Urinary bladder (tissue), 4 donors: Measurements from ENCODE around the gene FBXO45. TPM values are rescaled to one million over a fixed set of nuclear protein-coding genes. Genes with fewer than 3 reads are reported as not detected.
A peak's percentile ranks its signal among the peaks of the same experiment; 100 is the strongest.
"Not testable (repeated sequence)": the region's sequence is repeated elsewhere in the genome, so short reads cannot be mapped to it uniquely, and the experiment has no call there.

Source experiments
- DNase-seq: peaks from one replicate; pipeline ENCODE4 v3.0.0-alpha.2; 2015; ENCODE audit errors: extremely low spot score
- H3K27ac ChIP-seq: one replicate; pipeline ENCODE4 v1.5.1; 2013; ENCODE audit warnings: low read depth, mild to moderate bottlenecking, moderate library complexity
- H3K36me3 ChIP-seq: one replicate; pipeline ENCODE4 v1.6.1; 2013; ENCODE audit warnings: mild to moderate bottlenecking, moderate library complexity; ENCODE audit not compliant: insufficient read depth
- H3K4me1 ChIP-seq: one replicate; pipeline ENCODE4 v1.6.1; 2013; ENCODE audit warnings: mild to moderate bottlenecking, moderate library complexity; ENCODE audit not compliant: insufficient read depth
- H3K4me3 ChIP-seq: one replicate; pipeline ENCODE4 v1.5.1; 2013; ENCODE audit warnings: low read depth, low read length
- WGBS: extraction: QIAGEN DNeasy Blood & Tissue Kit; methylation state at CpG from one replicate; pipeline ENCODE4 v1.1.7; 2013; 5-methylcytosine and 5-hydroxymethylcytosine counted together
- polyA plus RNA-seq: library from polyadenylated mRNA; stranded (reverse); fragments of 200-250 nt; gene quantifications from one replicate; pipeline ENCODE4 v1.2.3, GENCODE V29; 2013
- total RNA-seq: library from RNA; depleted of rRNA; stranded (reverse); fragments of >200 nt; gene quantifications from one replicate; pipeline ENCODE4 v1.2.3, GENCODE V29; 2014
- donor health status: healthy with polysubstance abuse.
- donor health status: healthy.

The FBXO45 gene
- total and polyA plus RNA-seq, 2 donors = 6.0 to 19.5 TPM

DNA sequence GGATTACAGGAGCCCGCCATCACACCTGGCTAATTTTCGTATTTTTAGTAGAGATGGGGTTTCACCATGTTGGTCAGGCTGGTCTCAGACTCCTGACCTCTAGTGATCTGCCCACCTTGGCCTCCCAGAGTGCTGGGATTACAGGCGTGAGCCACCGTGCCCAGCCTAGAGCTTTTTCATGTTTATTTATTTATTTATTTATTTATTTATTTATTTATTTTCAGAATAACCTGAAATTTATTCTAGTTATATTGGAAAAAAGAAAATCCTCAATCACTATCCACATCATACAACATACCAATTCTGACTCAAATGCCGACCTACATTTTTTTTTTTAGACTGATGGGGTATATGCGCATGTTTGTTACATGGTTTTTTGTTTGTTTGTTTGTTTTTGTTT lies 46.8 kb downstream of the FBXO45 start:
- not testable (repeated sequence) for H3K4me3 ChIP-seq, H3K4me1 ChIP-seq, DNase-seq, H3K36me3 ChIP-seq, H3K27ac ChIP-seq
- 92% methylated on average over 6 of the region's 6 CpGs for WGBS

DNA sequence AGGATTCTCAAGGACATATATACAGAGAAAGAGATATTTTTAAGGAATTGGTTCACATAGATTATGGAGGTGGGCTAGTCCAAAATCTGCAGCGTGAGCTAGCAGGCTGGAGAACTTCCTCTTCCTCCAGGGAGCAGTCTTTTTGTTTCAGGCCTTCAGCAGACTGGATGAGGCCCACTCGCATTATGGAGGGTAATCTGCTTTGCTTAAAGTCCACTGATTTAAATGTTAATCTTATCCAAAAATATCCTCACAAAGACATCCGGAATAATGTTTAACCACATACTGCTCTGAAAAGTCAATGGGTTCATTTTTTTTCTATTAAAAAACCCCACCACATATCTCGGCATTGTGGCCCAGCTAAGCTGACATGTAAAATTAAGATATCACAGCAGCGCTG lies 48.8 kb downstream of the FBXO45 start:
- 64% methylated on average over 5 of the region's 5 CpGs for WGBS
- Histone ChIP-seq H3K36me3 (no peaks in the 10 kb centered on the region), H3K27ac (no peak overlapping the region), H3K4me3 (no peak overlapping the region), H3K4me1 (no peaks in the 10 kb centered on the region)
- DNase-seq = no peak

DNA sequence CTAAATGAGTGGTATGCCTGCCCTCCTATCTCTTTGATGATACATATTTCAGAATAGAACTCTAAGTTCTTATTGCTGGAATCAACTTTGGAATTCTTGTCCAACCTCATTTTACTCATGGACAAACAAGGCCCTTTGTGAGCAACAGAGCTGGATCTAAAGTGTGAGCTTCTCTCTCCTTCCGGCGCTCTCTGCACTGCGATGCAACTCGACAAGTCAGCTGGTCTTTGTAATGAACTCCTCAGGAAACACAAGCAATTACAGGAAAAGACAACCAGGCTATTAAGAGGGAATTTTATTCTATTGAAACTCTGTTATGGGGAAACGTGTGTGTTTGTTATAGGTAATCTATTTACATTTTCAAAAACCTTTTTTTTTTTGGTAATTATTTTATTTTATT lies 50.8 kb downstream of the FBXO45 start:
- WGBS = 21% methylated on average over 5 of the region's 5 CpGs
- Histone ChIP-seq H3K27ac (no peak overlapping the region), H3K4me3 (no peak overlapping the region), H3K4me1 (no peaks in the 10 kb centered on the region), H3K36me3 (no peaks in the 10 kb centered on the region)
- DNase-seq = no peak

DNA sequence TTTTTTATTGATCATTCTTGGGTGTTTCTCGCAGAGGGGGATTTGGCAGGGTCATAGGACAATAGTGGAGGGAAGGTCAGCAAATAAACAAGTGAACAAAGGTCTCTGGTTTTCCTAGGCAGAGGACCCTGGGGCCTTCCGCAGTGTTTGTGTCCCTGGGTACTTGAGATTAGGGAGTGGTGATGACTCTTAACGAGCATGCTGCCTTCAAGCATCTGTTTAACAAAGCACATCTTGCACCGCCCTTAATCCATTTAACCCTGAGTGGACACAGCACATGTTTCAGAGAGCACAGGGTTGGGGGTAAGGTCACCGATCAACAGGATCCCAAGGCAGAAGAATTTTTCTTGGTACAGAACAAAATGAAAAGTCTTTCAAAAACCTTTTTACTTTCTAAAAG lies 51.2 kb downstream of the FBXO45 start:
- DNase-seq, H3K4me3 ChIP-seq, H3K27ac ChIP-seq, H3K4me1 ChIP-seq, H3K36me3 ChIP-seq: not testable (repeated sequence)
- WGBS = 39% methylated on average over 2 of the region's 5 CpGs

DNA sequence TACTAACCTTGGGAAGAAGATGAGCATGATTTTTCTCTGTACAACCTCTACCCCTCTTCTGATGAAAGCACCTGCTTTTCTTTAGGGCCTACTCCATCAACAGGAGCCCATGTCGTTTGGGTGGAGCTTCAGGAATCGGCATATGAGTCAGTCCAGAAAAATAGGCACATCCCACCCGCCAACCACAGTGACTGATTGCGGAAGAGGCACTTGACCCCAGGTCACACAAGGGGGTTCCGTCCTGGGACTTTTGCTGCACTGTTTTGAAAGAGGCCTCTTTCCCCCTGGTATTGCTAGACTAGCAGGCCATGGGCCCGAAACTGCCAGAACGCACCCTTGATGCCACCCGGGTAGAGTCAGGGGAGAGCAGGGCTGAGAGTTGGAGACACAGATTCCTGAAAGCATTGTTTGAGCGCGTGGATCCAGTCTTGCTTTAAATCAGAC lies 51.7 kb downstream of the FBXO45 start:
- Histone ChIP-seq H3K27ac (no peak overlapping the region), H3K36me3 (no peaks in the 10 kb centered on the region), H3K4me3 (no peak overlapping the region), H3K4me1 (no peaks in the 10 kb centered on the region)
- no peak for DNase-seq
- WGBS = 62% methylated on average over 10 of the region's 10 CpGs

DNA sequence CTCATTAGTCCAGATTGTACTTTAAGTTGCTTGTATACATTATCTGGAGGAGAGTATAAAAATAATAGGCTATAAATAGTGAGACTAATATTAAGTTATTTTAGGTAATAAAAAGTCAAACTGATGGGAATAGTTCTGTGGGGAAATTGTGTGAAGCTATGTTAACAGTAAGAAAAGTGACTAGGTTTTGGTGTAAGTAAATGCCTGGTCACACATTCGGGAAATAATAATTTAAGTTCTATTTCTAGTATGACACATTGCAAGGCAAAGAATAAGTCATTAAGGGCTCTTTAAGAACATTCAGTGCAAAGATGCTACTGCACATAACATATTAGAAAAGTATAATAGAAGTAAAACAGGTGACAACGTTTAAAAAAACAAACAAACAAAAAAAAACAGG lies 52.2 kb downstream of the FBXO45 start:
- no peaks in the 10 kb centered on the region for H3K4me1 ChIP-seq
- H3K27ac ChIP-seq = no peak overlapping the region
- H3K36me3 ChIP-seq = no peaks in the 10 kb centered on the region
- DNase-seq = no peak
- WGBS = 74% methylated on average over 2 of the region's 2 CpGs
- H3K4me3 ChIP-seq = no peak overlapping the region

DNA sequence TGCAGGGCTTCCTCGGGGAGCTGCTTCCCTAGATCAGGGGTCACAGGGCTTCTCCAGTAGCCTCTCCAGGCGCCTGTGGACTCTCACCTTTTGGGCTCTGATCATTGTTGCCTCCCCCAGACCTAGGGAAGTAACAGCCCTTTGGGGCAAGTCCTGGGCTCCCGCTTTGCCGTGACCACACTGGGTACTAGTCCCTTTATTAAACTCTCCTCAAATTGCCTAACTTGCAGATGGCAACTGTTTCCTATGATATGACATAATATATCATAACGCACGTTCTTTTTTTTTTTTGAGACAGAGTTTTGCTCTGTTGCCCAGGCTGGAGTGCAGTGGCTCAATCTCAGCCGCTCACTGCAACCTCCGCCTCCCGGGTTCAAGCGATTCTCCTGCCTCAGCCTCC lies 53.2 kb downstream of the FBXO45 start:
- Histone ChIP-seq H3K27ac (no peak overlapping the region), H3K4me1 (no peaks in the 10 kb centered on the region), H3K4me3 (no peak overlapping the region), H3K36me3 (no peaks in the 10 kb centered on the region)
- 91% methylated on average over 10 of the region's 10 CpGs for WGBS
- no peak for DNase-seq

DNA sequence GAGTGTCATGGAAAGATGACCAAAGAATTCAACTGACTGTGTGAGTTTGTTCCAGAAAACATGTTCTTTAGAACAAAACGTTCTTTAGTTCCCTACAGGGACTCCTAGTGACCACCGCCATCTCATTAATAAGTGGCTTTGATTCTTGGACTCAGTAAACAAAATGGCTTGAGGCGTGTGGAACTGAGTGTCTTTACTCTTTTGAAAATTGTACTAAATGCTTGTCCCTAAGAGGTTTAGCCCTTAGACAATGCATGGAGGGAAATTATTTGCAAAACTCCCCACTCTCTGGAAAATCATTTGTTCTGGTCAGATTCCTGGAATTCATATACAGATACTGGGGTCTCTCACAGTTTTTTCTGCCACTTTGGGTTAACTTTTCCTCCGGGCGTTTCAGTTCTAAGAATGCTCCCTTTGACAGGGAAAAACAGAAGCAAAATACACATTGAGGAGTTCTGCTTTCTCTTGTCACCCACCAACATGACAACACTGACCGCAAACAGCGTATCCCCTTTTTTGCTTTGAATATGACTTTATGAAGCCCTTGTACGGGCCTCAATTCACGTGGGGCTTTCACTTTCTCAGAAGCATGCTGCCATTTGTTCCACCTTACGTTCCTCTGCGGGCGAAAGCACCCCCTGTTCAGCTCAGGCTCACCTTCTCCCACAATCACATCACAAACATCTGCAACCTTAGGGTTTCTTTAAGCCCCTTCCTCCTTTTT lies 55.8 kb downstream of the FBXO45 start:
- Histone ChIP-seq H3K36me3 (no peaks in the 10 kb centered on the region), H3K27ac (no peak overlapping the region), H3K4me3 (no peak overlapping the region), H3K4me1 (no peaks in the 10 kb centered on the region)
- 77% methylated on average over 12 of the region's 12 CpGs for WGBS
- no peak for DNase-seq

DNA sequence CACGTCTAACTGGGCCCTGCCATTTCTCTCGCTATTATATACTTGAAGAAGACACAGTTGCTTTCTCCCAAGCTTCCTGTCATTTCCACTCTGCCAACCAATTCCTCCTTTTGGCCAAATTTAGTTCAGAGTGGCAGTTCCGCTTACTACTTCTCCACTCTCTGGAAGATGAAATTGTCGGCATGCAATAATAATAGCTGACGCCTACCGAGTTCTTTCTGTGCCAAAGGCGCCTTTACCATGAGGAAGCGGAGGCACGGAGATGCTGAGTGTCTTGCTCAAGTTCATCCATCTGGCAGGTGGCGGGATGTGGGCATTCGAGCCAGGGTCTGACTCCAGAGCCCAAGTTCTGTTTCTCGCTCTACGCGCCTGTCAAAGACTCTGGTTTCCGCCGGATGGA lies 56.4 kb downstream of the FBXO45 start:
- Histone ChIP-seq H3K4me3 (no peak overlapping the region), H3K4me1 (no peaks in the 10 kb centered on the region), H3K27ac (no peak overlapping the region), H3K36me3 (no peaks in the 10 kb centered on the region)
- WGBS = 92% methylated on average over 16 of the region's 16 CpGs
- DNase-seq = no peak

DNA sequence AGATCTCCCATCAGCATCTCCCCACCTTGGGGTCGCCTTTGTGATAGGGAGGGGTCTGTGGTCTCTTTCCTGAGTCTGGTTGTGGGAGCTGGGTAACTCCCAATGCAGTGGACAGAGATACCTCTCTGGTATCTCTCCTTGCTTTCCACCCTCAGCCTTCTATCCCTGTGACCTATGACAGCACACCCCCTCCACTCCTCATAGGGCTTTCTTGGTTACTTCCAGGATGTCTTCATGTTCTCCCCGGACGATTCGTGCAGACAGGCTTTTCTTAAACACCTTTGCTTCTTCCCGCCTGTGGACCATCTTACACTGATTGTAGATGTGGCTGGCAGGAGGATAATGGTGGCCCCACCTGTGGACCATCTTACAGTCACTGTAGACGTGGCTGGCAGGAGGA lies 56.9 kb downstream of the FBXO45 start:
- no peak for DNase-seq
- WGBS = 87% methylated on average over 6 of the region's 6 CpGs
- H3K36me3 ChIP-seq = no peaks in the 10 kb centered on the region
- H3K4me3 ChIP-seq = no peak overlapping the region
- H3K27ac ChIP-seq = no peak overlapping the region
- no peaks in the 10 kb centered on the region for H3K4me1 ChIP-seq

DNA sequence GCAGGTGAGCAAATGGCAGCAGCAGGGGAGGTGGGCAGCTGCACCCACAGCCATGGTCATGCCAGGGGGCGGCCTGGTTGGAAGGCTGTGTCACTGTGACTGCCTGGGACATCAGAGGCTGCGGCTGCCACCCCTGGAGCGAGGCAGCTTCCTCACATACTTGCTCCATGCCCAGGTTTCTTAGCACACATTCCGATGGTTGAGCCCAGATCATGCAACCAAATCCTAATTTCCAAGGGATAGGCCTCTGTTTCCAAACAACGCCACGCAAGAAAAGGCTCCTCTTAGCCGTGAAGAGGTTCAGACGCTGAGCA lies 59.4 kb downstream of the FBXO45 start:
- no peak for DNase-seq
- no peak overlapping the region for H3K4me3 ChIP-seq
- WGBS = 90% methylated on average over 8 of the region's 8 CpGs
- no peaks in the 10 kb centered on the region for H3K36me3 ChIP-seq
- no peaks in the 10 kb centered on the region for H3K4me1 ChIP-seq
- no peak overlapping the region for H3K27ac ChIP-seq

DNA sequence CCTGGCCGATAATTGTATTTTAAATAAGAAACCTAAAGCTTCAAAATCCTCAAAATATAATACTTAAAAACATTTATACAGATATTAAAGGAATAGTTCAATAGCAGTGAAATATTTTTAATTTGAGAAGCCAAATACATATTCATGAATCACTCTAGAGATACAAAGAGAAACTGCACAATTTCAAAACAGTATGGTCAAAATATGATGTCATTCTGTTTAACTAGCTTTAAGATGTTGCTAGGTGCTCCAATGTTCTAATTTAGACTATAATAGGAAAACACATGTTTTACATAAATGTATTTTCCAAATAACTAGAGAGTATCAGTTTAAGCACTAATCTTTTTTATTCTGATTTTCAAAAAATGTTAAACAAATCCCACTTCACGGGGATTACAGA lies 60.8 kb downstream of the FBXO45 start:
- Histone ChIP-seq H3K27ac (no peak overlapping the region), H3K36me3 (no peaks in the 10 kb centered on the region), H3K4me3 (no peak overlapping the region), H3K4me1 (no peaks in the 10 kb centered on the region)
- DNase-seq = no peak
- 87% methylated on average over 2 of the region's 2 CpGs for WGBS

DNA sequence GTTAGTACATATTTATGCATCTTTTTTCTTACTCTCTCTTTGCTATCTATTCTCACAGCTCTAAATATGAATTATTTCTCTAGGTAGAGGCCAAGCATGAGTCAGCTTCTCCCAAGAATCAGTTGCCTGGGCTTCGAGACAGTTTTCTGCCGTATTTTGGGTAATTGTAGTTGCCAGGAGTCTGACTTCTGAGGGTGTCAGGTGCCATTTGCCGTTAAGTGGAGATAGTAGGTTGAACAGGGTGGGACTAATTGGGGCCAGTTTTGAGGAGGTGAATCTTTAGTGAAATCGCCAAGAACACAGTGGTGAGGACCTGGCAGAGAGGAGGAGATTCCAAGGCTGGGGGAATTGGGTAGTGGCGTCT lies 63.2 kb downstream of the FBXO45 start:
- Histone ChIP-seq H3K4me1 (no peaks in the 10 kb centered on the region), H3K36me3 (no peaks in the 10 kb centered on the region), H3K27ac (no peak overlapping the region), H3K4me3 (peak overlapping the region; percentile 57)
- 21% methylated on average over 5 of the region's 5 CpGs for WGBS
- no peak for DNase-seq

DNA sequence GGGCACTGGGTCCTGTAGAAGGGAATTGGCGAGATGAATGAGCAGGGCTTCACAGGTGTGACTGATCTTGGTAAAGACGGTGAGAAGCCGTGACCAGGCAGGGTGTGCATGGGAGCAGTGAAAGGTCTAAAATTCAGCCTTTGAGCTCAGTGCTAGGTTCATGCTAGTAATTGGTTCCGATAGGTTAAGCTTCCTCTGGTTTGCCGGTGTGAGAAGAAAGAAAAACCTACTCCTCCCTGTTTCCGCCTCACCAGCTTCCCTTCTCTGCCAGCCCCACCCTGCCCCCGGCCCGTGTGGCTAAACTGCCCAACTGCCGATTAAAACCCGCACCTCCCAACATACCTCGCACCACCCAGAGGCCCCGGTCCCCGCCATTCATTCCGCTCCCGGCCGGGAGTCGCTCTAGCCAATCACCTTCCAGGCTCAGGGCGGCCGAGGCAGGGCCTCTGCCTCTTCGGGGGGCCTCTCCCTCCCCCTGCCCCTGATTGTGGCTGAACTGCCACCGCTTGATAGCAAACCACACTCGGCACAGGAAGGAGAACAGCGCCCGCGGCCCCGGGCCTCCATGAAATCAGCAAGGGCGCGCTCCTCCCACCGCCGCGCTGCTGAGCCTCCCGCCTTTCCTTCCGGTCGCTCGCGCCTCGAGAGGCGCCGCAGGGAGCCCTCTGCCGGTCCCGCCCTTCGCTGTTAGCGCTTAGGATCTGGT lies 63.7 kb downstream of the FBXO45 start:
- DNase-seq = peak; percentile 54
- WGBS = under 1% methylated on average over 43 of the region's 43 CpGs
- Histone ChIP-seq H3K36me3 (no peaks in the 10 kb centered on the region), H3K4me3 (peak overlapping the region; percentile 57), H3K4me1 (no peaks in the 10 kb centered on the region), H3K27ac (peak overlapping the region; percentile 75)
